Activated naive CD8-positive, alpha-beta T cell treated with anti-CD3 and anti-CD28 coated beads, Interleukin-2, amount 50 U/mL, for 24 hours (primary cell): ENCODE measurements around the gene AKR1E2.

ENCODE experiments used
- ATAC-seq: fragments of 150-1000 bp; cut with Tn5 transposase; one replicate; pipeline ENCODE4 v1.10.0; 2021
- DNase-seq: peaks from one replicate; pipeline ENCODE4 v3.0.0; 2021
- H3K27ac Mint-ChIP-seq: one replicate; pipeline ENCODE4 v1.8.0; 2021; ENCODE audit warnings: mild to moderate bottlenecking, mixed read lengths
- H3K27me3 Mint-ChIP-seq: one replicate; pipeline ENCODE4 v1.8.0; 2021; ENCODE audit warnings: mixed read lengths
- H3K36me3 Mint-ChIP-seq: one replicate; pipeline ENCODE4 v1.8.0; 2021; ENCODE audit warnings: low read depth, mixed read lengths
- H3K4me1 Mint-ChIP-seq: one replicate; pipeline ENCODE4 v1.8.0; 2021; ENCODE audit warnings: mixed read lengths
- H3K4me3 Mint-ChIP-seq: one replicate; pipeline ENCODE4 v1.8.0; 2021; ENCODE audit warnings: mild to moderate bottlenecking, moderate library complexity, mixed read lengths
- H3K9me3 Mint-ChIP-seq: one replicate; pipeline ENCODE4 v1.8.0; 2021; ENCODE audit warnings: mixed read lengths

Gene AKR1E2

DNA sequence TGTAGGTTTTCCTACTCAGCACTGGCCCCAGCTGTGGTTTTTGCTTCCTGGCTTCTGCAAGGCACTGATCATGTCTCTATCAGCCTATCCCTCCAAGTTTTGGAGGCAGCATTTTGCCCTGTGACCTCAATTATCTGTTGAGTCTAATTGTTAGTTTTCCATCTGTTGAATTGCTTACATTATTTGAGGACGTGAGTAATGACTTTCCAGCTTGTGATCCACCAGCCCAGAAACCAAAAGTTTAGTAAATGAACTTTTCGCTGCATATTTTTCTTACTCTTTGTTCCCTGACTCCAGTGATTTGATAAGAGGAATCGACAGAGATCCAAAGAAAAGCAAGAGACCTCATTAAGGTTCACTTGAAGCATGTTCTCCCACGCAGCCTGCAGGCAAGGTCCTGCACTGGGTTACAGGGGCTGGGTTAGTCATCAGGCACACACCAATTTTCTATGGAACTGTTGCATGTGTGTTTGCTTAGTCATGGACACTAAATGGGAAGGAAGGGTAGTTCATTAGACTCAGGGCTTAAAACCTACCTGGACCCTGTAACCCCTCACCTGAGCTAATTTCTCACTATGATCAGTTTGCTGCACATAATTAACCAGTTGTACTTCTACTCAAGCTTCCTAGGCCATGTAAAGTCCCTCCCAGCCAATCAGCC lies 57.2 kb downstream of the AKR1E2 start:
- Mint-ChIP-seq H3K36me3 (no peaks in the 10 kb centered on the region), H3K9me3 (no peaks in the 10 kb centered on the region), H3K27ac (no peak overlapping the region), H3K4me3 (no peak overlapping the region), H3K4me1 (no peaks in the 10 kb centered on the region), H3K27me3 (peaks cover 1% of the 10 kb centered on the region)
- ATAC-seq (no peak), DNase-seq (no peak)

DNA sequence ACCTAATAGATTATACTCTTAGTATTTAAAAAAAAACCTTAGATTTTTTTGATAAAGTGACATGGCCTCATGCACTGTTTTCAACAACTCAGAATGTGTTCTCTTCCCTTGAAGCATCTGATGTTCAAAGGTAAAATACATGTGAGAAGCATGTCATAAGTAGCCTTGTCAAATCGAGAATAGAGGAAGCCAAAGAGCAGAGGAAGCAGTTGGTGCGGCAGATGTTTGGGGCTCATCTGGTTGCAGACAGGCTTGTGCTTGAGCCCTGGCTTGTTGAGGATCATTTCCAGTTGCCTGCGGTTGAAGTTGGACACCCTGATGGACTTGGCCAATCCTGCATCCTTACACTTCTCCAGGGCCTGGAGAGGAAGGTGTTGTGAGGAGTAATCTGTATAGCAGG lies 59.2 kb downstream of the AKR1E2 start:
- Mint-ChIP-seq H3K27ac (no peak overlapping the region), H3K27me3 (peaks cover 1% of the 10 kb centered on the region), H3K36me3 (no peaks in the 10 kb centered on the region), H3K9me3 (no peaks in the 10 kb centered on the region), H3K4me1 (no peaks in the 10 kb centered on the region), H3K4me3 (no peak overlapping the region)
- no peak for ATAC-seq
- no peak for DNase-seq

DNA sequence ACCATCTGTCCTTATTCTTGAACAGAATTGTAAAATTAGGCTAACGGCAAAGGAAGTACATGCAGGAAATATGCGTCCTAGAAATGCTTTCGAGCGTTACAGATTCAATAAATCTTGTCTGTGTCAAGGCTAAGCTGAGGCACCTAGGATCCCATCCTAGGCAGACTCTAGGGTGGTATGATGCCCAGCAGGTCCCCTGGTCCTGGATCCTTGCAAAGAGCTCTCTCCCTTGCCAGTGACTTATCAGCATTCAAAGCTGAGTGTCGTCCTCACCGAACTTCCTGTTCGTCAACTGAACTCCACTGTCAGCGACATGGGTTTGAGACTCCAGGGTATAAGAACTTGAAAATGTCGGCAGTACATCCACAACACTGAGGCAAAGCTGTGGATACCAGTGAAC lies 61.5 kb downstream of the AKR1E2 start:
- H3K27me3 Mint-ChIP-seq = no peaks in the 10 kb centered on the region
- no peaks in the 10 kb centered on the region for H3K36me3 Mint-ChIP-seq
- ATAC-seq (no peak), DNase-seq (no peak)
- no peaks in the 10 kb centered on the region for H3K9me3 Mint-ChIP-seq
- no peaks in the 10 kb centered on the region for H3K4me1 Mint-ChIP-seq
- no peak overlapping the region for H3K27ac Mint-ChIP-seq
- H3K4me3 Mint-ChIP-seq = no peak overlapping the region

DNA sequence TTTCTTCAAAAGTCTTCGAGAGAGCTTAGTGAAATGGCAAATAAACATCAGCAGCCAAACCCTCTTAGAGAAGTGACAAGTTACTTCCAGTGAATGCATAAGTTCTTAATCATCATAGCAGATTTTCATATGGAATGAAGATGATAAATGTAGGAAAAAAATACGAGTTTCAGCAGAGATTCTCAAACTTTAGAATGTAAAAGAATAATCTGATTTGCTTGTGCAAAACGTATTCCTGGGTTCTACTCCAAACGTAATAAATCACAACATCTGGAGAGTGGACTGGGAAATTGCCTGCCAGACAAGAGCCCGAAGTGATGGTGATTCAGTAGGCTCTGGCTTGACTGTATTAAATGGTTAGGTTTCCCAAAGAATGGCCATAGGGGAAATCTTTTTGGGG lies 62.2 kb downstream of the AKR1E2 start:
- H3K4me3 Mint-ChIP-seq = no peak overlapping the region
- no peaks in the 10 kb centered on the region for H3K9me3 Mint-ChIP-seq
- DNase-seq (no peak), ATAC-seq (no peak)
- H3K27ac Mint-ChIP-seq = no peak overlapping the region
- no peaks in the 10 kb centered on the region for H3K36me3 Mint-ChIP-seq
- no peaks in the 10 kb centered on the region for H3K4me1 Mint-ChIP-seq
- no peaks in the 10 kb centered on the region for H3K27me3 Mint-ChIP-seq

DNA sequence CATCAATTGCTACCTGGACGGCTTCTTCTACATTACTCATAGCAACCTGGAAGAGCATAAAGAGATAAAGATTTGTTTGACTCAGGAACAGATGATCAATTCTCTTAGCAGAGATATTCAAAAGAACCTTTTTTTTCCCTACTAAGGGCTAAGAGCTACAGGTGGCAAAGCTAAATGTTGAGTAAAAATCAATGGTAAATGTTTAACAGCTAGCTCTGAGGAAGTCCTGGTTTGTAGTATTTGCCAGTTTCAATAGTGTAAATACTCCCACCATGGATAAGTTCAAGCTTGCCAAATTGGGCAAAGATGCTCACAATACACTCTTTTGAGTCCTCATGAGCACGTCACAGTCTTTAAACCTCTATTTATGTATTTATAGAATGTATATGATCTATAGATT lies 64.0 kb downstream of the AKR1E2 start:
- no peaks in the 10 kb centered on the region for H3K9me3 Mint-ChIP-seq
- no peak overlapping the region for H3K27ac Mint-ChIP-seq
- H3K4me3 Mint-ChIP-seq = no peak overlapping the region
- H3K36me3 Mint-ChIP-seq = no peaks in the 10 kb centered on the region
- no peaks in the 10 kb centered on the region for H3K27me3 Mint-ChIP-seq
- DNase-seq (no peak), ATAC-seq (no peak)
- no peaks in the 10 kb centered on the region for H3K4me1 Mint-ChIP-seq

DNA sequence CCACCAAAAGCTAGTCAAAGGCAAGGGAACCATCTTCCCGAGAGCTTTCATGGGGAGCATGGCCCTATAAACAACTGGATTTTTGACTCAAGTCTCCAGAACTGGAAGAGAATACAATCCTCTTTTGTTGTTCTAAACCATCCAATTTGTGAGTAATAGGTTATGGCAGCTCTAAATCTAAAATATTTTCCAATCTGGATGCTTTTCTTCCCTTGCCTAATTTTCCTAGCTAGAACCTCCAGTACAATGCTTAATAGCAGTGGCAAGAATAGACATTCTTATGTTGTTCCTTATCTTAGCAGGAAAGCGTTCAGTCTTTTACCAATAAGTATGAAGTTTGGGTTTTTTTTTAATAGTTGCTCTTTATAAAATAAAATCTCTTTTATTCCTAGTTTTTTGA lies 66.7 kb downstream of the AKR1E2 start:
- no peaks in the 10 kb centered on the region for H3K4me1 Mint-ChIP-seq
- ATAC-seq = no peak
- no peak overlapping the region for H3K4me3 Mint-ChIP-seq
- H3K27me3 Mint-ChIP-seq = peaks cover 3% of the 10 kb centered on the region
- no peak overlapping the region for H3K27ac Mint-ChIP-seq
- no peaks in the 10 kb centered on the region for H3K36me3 Mint-ChIP-seq
- no peaks in the 10 kb centered on the region for H3K9me3 Mint-ChIP-seq
- DNase-seq = no peak

DNA sequence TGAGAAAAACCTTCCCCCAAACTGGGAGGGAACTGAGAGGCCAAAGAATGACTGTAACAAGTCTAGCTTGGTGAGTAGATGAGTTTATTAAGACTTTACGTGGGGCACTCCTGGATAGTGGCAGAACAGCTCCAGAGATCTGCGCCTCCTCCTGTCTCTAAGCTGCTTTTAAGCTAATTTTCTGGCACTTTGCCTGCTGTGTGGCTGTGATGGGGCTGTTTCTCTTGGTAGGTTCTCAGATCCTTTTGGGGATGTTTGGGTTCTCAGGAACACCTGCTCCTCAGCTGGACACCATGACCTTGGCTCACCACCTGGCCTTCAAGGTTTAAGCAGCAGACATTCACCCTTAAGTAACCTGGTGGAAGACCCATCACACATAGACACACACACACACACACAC lies 68.3 kb downstream of the AKR1E2 start:
- ATAC-seq = no peak
- Mint-ChIP-seq H3K27ac (no peak overlapping the region), H3K9me3 (no peaks in the 10 kb centered on the region), H3K4me1 (no peaks in the 10 kb centered on the region), H3K36me3 (no peaks in the 10 kb centered on the region), H3K4me3 (no peak overlapping the region), H3K27me3 (peaks cover 3% of the 10 kb centered on the region)
- DNase-seq = no peak
